ENCODE results near the gene INSR. TPM values are rescaled to one million over a fixed set of nuclear protein-coding genes. Genes with fewer than 3 reads are reported as not detected.

INSR gene
- total RNA-seq, 1 donor from 2014 or later: 38.6 TPM

Other genes with a start within 250 kb of the INSR start
- not detected for gene MBD3L2, start 245.1 kb downstream of the INSR start, total RNA-seq
- gene MBD3L3, start 235.7 kb downstream of the INSR start, total RNA-seq: not detected
- gene ZNF557, start 224.7 kb downstream of the INSR start, total RNA-seq: 16.7 TPM
- gene ARHGEF18, start 54.5 kb upstream of the INSR start, total RNA-seq: 12.0 TPM
- 3.1 TPM for gene PEX11G, start 194.6 kb upstream of the INSR start, total RNA-seq
- 14.6 TPM for gene ZNF358, start 221.7 kb upstream of the INSR start, total RNA-seq
- gene MCOLN1, start 228.2 kb upstream of the INSR start, total RNA-seq: 5.2 TPM
- gene PNPLA6, start 241.3 kb upstream of the INSR start, total RNA-seq: 52.7 TPM